MG63 (cell line): ENCODE data around the gene SLC45A1. TPM values are rescaled to one million over a fixed set of nuclear protein-coding genes. Genes with fewer than 3 reads are reported as not detected.
"Not testable (repeated sequence)": the region's sequence is repeated elsewhere in the genome, so short reads cannot be mapped to it uniquely, and the experiment has no call there.

Experiments used
- DNase-seq: peaks from one replicate; pipeline ENCODE4 v3.0.0-alpha.2; 2020
- H3K27me3 ChIP-seq: fragments of 250-450 bp; sonication (Bioruptor Pico); 2 replicates; pipeline ENCODE4 v1.5.1; 2020; ENCODE audit warnings: mild to moderate bottlenecking, moderate library complexity
- H3K36me3 ChIP-seq: fragments of 250-450 bp; sonication (Bioruptor Pico); 2 replicates; pipeline ENCODE4 v1.5.1; 2020; ENCODE audit warnings: mild to moderate bottlenecking, moderate library complexity
- H3K4me3 ChIP-seq: fragments of 250-450 bp; sonication (Bioruptor Pico); 2 replicates; pipeline ENCODE4 v1.5.1; 2020; ENCODE audit warnings: mild to moderate bottlenecking, moderate library complexity
- H3K9me3 ChIP-seq: fragments of 250-450 bp; sonication (Bioruptor Pico); 2 replicates; pipeline ENCODE4 v1.5.1; 2020; ENCODE audit warnings: mild to moderate bottlenecking, moderate library complexity
- total RNA-seq: library from RNA; depleted of rRNA; stranded (reverse); fragments of >200 nt; shearing (Covaris generic); gene quantifications from 2 replicates; pipeline ENCODE4 v1.2.3, GENCODE V29; 2014; ENCODE audit warnings: low replicate concordance

The SLC45A1 gene
- total RNA-seq, 1 experiment from 2014 or later, result 0.76 TPM

DNA sequence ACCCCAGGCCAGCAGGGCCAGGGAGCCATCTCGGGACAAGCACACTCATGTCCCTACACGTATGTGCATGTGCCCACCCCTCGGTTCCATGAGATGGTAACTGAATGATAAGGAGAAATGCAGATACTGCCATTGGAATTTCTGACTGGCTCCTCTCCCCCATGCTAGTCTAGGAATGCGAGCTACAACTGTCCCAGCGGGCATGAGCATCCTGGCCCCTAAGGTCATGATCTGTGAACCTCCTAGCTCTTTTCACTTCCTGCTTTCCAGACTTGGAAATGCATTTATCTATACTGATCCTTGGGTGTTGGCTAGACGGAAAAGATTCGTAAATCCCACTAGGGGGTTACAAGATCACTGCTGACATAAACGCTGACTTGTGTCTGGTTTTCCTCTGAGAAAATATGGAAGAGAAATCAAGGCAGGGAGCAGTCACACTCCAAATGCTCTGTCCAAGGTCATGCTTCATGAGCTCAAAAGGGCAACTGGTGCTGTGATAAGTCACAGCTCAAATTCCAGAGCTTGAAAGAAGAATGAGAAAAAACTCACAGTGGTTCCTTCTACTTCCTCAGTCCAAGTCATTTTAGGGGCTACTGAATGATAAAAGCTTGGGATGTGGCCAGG lies 49.8 kb downstream of the SLC45A1 start:
- Histone ChIP-seq H3K27me3 (no peaks in the 10 kb centered on the region), H3K36me3 (peaks cover 34% of the 10 kb centered on the region), H3K9me3 (no peaks in the 10 kb centered on the region), H3K4me3 (no peak overlapping the region)
- no peak for DNase-seq

- Histone ChIP-seq H3K27me3 (no peaks in the 10 kb centered on the region), H3K4me3 (no peak overlapping the region), H3K9me3 (no peaks in the 10 kb centered on the region), H3K36me3 (peaks cover 33% of the 10 kb centered on the region)
- DNase-seq, result no peak
Observed at GRCh38 chr1:8368956-8369639, 51.2 kb downstream of the SLC45A1 start.

GRCh38 chr1:8370046-8370881 lies 52.4 kb downstream of the SLC45A1 start:
- DNase-seq, result no peak
- H3K9me3 ChIP-seq, result no peaks in the 10 kb centered on the region
- H3K27me3 ChIP-seq, result no peaks in the 10 kb centered on the region
- peaks cover 36% of the 10 kb centered on the region for H3K36me3 ChIP-seq
- no peak overlapping the region for H3K4me3 ChIP-seq

- peak; percentile 68 for DNase-seq
- Histone ChIP-seq H3K36me3 (peaks cover 36% of the 10 kb centered on the region), H3K27me3 (no peaks in the 10 kb centered on the region), H3K4me3 (no peak overlapping the region), H3K9me3 (no peaks in the 10 kb centered on the region)
Observed at GRCh38 chr1:8370905-8371315, 53.0 kb downstream of the SLC45A1 start.

DNA sequence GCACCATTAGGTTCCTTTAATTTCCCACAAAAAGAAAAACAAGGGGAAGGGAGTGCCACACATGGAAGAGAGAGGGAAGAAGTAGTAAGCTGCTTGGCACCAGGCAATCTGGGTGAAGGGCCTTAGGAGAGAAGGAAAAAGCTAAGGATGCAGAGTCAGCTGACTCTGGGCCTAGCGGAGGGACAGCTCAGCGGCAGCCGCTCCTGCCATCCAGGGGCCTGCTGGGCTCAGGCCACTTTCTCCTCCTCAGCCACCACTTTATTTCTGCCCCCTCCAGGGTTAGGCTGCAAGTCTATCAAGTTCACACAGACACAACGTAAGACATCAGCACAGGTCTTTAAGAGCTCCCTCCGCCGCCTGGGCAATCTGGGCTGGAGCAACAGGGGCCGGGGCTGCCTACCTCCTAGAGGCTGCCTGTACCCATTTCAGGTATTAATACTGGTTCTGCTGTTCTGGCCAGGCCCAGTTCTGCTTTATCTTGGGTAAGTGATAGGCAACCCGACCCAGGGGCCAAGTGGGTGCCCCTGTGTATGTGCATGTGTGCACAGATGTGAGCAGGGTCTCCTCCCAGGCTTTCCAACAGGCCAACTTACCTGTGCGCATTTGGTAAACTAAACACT lies 53.6 kb downstream of the SLC45A1 start:
- Histone ChIP-seq H3K4me3 (no peak overlapping the region), H3K9me3 (no peaks in the 10 kb centered on the region), H3K36me3 (peaks cover 36% of the 10 kb centered on the region), H3K27me3 (no peaks in the 10 kb centered on the region)
- DNase-seq, result no peak

DNA sequence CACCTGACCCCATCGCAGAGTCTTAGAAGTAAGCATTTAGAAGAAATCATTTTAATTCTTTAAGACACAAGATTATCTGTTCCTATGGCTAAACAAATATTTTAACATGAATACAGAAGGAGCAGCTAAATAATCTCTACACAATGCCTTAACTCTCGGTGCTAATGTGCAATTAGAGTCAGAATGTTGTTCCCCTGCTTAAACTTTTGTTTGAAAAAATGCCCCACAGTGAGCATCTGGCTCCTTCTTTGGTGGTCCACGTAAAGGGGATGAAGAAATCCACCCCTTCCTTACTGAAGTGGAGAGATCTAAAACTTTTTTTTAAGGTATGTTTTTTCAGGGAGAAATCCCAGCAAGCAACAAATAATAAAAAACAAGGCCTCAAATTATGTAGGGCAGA lies 55.2 kb downstream of the SLC45A1 start:
- DNase-seq, result no peak
- Histone ChIP-seq H3K9me3 (no peaks in the 10 kb centered on the region), H3K4me3 (no peak overlapping the region), H3K36me3 (peaks cover 37% of the 10 kb centered on the region), H3K27me3 (no peaks in the 10 kb centered on the region)

DNA sequence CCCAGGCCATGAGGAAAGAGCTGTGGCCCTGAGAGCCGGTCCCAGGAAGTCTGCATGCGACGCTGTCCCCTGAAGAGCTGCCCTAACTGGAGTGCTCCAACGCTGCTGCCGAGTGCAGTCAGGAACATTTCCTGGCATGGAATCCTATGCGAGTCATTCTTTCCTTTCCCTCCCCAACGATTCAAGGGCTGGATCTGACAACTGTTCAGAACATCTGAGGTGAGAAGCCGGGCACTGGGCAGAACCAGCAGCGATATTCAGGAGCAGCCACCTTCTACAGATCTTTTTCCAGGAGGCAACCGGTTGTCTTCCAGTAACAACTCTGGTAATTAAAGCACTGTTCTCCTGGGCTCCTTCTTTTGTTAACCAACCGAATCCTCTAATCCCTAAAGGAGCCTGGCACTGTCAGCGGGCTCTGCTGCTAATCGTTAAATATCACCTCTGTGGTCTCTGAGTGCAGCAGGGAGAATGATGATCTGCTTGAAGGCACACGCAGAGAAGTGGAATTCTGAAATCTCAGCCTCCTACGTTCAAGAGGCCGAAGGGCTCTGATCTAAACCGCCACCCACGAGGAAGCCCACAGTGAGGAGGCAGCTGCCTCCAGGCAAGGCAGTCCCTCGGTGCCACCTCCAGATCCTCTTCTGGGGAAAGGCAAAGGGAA lies 55.8 kb downstream of the SLC45A1 start:
- no peaks in the 10 kb centered on the region for H3K9me3 ChIP-seq
- H3K36me3 ChIP-seq, result peaks cover 41% of the 10 kb centered on the region
- peak; percentile 70 for DNase-seq
- H3K4me3 ChIP-seq, result no peak overlapping the region
- no peaks in the 10 kb centered on the region for H3K27me3 ChIP-seq

DNA sequence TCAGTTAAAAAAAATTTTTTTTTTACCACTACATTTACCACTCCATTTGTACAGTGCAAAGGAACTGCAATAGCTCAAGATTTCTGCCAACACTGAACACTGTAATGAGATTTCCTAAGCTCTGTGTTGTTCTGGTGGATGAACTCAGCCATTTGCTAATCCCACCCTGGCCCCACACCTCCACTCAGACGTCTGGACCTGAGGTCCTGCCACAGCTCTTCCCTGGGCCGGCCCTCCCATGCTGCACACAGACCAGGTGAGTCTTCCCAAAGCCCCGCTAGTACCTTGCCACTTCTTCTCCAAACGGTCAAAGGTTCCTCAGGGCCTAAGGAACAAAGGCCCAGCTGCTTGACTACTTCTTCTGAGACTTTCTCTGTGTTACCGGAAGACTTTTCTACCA lies 56.4 kb downstream of the SLC45A1 start:
- Histone ChIP-seq H3K27me3 (no peaks in the 10 kb centered on the region), H3K36me3 (peaks cover 41% of the 10 kb centered on the region), H3K9me3 (no peaks in the 10 kb centered on the region), H3K4me3 (no peak overlapping the region)
- no peak for DNase-seq

GRCh38 chr1:8374812-8375211 lies 56.9 kb downstream of the SLC45A1 start:
- peaks cover 43% of the 10 kb centered on the region for H3K36me3 ChIP-seq
- peak; percentile 54 for DNase-seq
- no peak overlapping the region for H3K4me3 ChIP-seq
- no peaks in the 10 kb centered on the region for H3K27me3 ChIP-seq
- H3K9me3 ChIP-seq, result no peaks in the 10 kb centered on the region

GRCh38 chr1:8376358-8376840 lies 58.5 kb downstream of the SLC45A1 start:
- Histone ChIP-seq H3K4me3 (no peak overlapping the region), H3K27me3 (no peaks in the 10 kb centered on the region), H3K9me3 (no peaks in the 10 kb centered on the region), H3K36me3 (peaks cover 39% of the 10 kb centered on the region)
- DNase-seq, result no peak

GRCh38 chr1:8377271-8377981 lies 59.5 kb downstream of the SLC45A1 start:
- Histone ChIP-seq H3K27me3 (no peaks in the 10 kb centered on the region), H3K36me3 (peaks cover 40% of the 10 kb centered on the region), H3K4me3 (no peak overlapping the region), H3K9me3 (no peaks in the 10 kb centered on the region)
- no peak for DNase-seq

DNA sequence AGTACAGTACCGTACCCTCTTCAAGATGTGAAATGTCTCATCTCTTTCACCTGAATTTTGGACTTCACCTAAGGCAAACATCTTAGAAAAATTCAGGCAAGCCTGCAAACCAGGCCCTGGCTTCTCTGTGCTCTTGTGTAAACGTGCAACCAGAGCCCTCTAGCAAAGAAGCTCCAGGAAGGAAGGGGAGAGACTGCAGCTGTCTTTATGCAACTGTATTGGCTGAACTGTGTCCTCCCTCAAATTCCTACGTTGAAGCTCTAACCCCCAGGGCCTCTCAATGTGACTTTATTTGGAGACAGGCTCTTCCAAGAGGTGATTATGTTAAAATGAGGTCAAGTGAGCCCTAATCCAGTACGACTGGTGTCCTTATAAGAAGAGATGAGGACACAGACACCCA lies 60.3 kb downstream of the SLC45A1 start:
- DNase-seq, result no peak
- Histone ChIP-seq H3K4me3 (no peak overlapping the region), H3K9me3 (no peaks in the 10 kb centered on the region), H3K27me3 (no peaks in the 10 kb centered on the region), H3K36me3 (peaks cover 33% of the 10 kb centered on the region)

GRCh38 chr1:8378981-8379470 lies 61.1 kb downstream of the SLC45A1 start:
- no peak for DNase-seq
- H3K4me3 ChIP-seq, result no peak overlapping the region
- H3K36me3 ChIP-seq, result peaks cover 28% of the 10 kb centered on the region
- H3K9me3 ChIP-seq, result no peaks in the 10 kb centered on the region
- no peaks in the 10 kb centered on the region for H3K27me3 ChIP-seq

- H3K9me3 ChIP-seq, result no peaks in the 10 kb centered on the region
- DNase-seq, result no peak
- H3K4me3 ChIP-seq, result no peak overlapping the region
- no peaks in the 10 kb centered on the region for H3K27me3 ChIP-seq
- H3K36me3 ChIP-seq, result peaks cover 29% of the 10 kb centered on the region
Observed at GRCh38 chr1:8379513-8380186, 61.7 kb downstream of the SLC45A1 start.

DNA sequence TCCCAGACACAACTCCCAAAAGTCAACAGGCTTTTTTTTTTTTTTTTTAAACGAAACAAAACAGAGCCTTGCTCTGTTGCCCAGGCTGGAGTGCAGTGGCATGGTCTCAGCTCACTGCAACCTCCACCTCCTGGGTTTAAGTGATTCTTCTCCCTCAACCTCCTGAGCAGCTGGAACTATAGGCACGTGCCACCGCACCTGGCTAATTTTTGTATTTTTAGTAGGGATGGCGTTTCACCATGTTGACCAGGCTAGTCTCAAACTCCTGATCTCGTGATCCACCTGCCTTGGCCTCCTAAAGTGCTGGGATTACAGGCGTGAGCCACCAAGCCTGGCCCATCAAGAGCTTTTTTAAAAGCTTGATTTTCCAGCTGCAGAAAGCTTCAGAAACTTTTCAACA lies 62.4 kb downstream of the SLC45A1 start:
- peaks cover 30% of the 10 kb centered on the region for H3K36me3 ChIP-seq
- not testable (repeated sequence) for H3K27me3 ChIP-seq, H3K4me3 ChIP-seq, DNase-seq, H3K9me3 ChIP-seq
